ENCODE measurements around the gene TSPO2.
"Not testable (repeated sequence)": the region's sequence is repeated elsewhere in the genome, so short reads cannot be mapped to it uniquely, and the experiment has no call there.

TSPO2 gene

DNA sequence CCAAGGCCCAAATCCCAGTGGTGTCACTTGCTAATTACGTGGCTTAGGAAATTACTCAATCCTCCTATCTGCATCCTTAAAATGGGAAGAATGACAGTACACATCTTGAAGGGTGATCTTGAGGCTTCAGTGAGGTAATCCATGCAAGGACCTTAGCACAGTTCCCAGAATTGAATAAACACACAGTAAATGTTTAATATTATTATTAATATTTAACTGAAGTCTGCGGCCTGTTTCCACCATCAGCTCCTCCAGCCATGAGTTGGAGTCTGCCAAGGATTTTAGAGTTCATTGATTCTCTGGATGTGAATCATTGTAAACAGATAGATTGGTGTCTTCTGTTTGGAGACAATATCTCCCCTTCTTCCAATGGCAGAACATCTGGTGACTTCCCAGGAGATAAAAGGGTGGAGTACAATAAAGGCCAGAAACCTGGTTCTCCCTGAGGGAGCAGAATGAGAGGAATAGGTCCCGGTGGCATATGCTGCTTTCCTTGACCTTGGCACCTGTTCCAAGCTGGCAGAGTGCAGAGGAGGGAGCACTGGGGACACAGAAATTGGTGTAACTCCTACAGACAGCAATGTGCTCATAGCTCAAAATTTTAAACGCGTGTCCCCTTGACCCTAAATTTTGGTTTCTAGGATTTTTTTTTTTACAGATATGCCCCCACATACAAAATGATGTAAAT lies 28.7 kb upstream of the TSPO2 start:
- no peak overlapping the region for H3K4me3 ChIP-seq (replicated peaks; ENCODE audit: low read depth, low read length)
- TF ChIP-seq CTCF (IDR thresholded peaks at IDR 0.05; ENCODE audit: low read length, missing control alignments) = no peak
- DNase-seq (ENCODE audit: low read depth) = no peak

DNA sequence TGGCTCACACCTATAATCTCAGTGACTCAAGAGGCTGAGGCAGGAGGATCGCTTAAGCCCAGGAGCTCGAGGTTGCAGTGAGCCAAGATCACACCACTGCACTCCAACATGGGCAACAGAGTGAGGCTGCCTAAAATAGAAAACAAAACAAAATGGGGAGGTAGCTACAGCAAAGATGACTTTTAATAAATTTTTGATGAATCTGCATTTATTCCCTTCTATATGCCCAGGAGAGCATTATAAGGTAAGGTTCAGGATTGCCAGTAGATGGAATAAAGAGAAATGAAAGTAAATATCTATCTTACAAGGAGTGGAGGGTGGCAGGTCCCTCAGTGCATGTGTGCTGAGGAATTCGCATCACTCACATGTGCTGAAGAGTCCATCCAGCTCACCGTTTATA lies 27.5 kb upstream of the TSPO2 start:
- DNase-seq (ENCODE audit: low read depth) = no peak
- no peak for TF ChIP-seq CTCF (IDR thresholded peaks at IDR 0.05; ENCODE audit: low read length, missing control alignments)
- H3K4me3 ChIP-seq (replicated peaks; ENCODE audit: low read depth, low read length) = no peak overlapping the region

GRCh38 chr6:41015860-41016259 lies 26.4 kb upstream of the TSPO2 start:
- H3K4me3 ChIP-seq (replicated peaks; ENCODE audit: low read depth, low read length); DNase-seq (ENCODE audit: low read depth): not testable (repeated sequence)

- DNase-seq (ENCODE audit: low read depth) = no peak
Measured at GRCh38 chr6:41017663-41018062, 24.6 kb upstream of the TSPO2 start.

GRCh38 chr6:41021832-41022231 lies 20.4 kb upstream of the TSPO2 start:
- H3K4me3 ChIP-seq (replicated peaks; ENCODE audit: low read depth, low read length) = no peak overlapping the region
- peak; percentile 19 for TF ChIP-seq CTCF (IDR thresholded peaks at IDR 0.05; ENCODE audit: low read length, missing control alignments)
- DNase-seq (ENCODE audit: low read depth) = peak; percentile 38

More at GRCh38 chr6:41017663-41018062, 24.6 kb upstream of the TSPO2 start:
- no peak overlapping the region for H3K4me3 ChIP-seq (replicated peaks; ENCODE audit: low read depth, low read length)
- TF ChIP-seq CTCF (IDR thresholded peaks at IDR 0.05; ENCODE audit: low read length, missing control alignments) = no peak

DNA sequence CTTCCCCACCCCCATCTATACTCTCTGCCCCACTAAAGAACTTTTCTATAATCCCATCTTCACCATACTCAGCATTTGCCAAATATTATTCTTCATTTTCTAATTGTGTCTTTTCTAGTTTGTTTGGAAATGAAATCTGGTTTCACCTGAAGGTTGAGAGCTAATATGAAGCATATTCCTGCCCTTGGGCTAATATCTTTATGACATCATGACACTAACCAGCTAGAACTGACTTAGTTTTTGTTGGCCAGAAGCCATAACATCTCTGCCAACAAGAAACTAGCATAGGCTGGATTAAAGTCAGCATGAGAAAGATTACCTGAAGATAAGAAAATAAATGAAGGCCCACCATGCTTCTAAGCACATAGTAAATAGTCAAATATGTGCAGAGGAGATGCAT lies 20.0 kb upstream of the TSPO2 start:
- peak; percentile 24 for DNase-seq (ENCODE audit: low read depth)
- TF ChIP-seq CTCF (IDR thresholded peaks at IDR 0.05; ENCODE audit: low read length, missing control alignments) = no peak
- no peak overlapping the region for H3K4me3 ChIP-seq (replicated peaks; ENCODE audit: low read depth, low read length)

DNA sequence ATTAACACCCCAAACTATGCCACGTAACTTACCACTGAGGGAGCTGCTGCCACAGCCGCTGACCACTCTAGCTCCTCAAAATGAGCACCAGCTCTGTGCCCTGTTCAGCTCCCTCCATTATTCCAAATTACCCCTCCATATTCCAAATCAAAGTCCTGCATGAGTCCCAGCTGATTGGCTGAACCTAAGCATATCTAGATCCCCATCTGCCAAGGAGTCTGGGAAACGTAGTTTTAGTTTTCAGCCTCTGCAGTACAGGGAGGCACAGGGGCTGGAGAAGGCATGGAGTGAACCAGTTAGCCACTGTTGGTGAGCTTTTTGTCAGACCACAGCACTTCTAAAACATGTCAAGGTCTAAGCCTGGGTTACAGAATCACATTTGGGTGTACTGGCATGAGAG lies 19.2 kb upstream of the TSPO2 start:
- TF ChIP-seq CTCF (IDR thresholded peaks at IDR 0.05; ENCODE audit: low read length, missing control alignments) = no peak
- no peak overlapping the region for H3K4me3 ChIP-seq (replicated peaks; ENCODE audit: low read depth, low read length)

More for the DNA sequence above, 19.2 kb upstream of the TSPO2 start:
- no peak for DNase-seq (ENCODE audit: low read depth)
